Measurements from ENCODE around the gene GALNT17.

GALNT17 gene

DNA sequence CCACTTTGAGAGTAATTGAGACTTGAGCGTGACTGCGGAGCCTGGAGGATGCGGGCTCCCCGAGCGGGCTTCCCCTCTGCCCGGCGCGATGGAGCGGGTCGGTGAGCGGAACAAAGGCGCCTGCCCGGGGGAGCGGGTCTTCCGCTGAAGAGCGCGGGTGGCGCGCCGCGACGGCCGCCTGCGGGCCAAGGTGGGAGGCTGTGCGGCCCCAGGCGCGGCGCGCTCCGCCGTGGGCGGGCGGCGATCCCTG lies at the start of gene GALNT17:
Gene GALNT17 (plus strand): TSS at position 18 of the 250 bp plus-strand sequence.
- no peak for DNase-seq

DNA sequence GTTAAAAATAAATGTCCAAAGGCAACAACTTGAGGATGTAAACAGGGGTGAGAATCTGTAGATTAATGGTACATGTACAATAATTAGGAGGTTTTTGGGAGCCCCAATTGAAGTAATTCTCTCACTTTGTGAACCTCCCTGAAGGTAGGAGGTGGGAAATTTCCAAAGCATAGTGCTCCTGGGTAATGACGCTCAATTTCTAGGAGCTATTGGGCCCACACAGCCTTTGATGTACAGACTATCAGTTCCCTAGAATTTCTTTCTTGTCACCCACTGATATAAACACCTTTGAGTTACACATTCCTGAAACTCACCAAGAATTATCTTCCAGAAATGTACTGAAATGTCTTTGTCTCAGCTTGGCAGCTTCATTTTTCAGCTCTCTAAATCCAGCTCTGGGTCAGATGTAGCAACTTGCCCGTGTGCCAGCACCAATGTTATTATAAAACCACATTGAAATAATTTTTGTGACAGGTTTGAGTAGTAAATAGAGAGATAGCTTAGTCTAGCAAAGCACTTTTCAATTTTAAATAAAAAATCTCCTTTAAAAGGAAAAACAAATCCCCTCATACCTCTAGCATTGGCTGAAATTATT lies 36.6 kb upstream of the GALNT17 start:
- no peak for DNase-seq

DNA sequence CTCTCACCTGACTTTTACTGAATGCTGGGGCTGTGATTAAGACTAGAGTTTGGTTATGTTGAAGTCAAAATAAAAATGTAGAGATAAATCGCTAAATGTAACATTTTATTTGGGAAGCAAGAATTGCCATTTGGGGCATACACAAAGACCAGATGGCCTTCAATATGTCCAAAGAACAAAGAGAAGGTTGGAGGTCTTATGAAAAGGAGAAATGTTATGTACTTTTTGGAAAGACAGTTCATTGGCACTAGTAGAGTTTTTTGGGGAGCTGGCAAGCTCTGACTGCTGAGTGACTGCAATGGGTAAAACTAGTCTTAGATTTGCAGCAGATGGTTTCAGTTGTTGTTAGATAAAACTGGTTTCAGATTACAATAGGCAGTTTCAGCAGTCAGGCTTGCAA lies 35.6 kb upstream of the GALNT17 start:
- DNase-seq, result no peak

GRCh38 chr7:71106226-71106625 lies 25.7 kb upstream of the GALNT17 start:
- no peak for DNase-seq

GRCh38 chr7:71112436-71112835 lies 19.5 kb upstream of the GALNT17 start:
- DNase-seq, result no peak

DNA sequence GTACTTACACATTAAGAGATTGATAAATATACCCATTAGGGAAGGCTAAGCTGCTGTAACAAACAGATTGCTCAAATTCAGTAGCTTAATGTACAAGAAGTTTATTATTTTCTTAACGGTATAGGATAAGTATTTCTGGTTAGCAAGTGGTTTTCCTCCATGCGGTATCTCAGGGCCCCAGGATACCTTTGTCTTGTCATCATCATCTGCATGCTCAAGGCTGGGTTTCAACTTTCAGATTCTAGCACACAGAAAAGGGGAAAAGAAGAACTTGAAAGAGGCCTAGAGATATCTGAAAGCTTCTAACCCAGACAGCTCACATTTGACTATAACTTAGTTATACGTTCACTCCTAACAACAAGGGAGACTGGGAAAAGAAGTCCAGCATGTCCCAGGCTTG lies 11.8 kb upstream of the GALNT17 start:
- no peak for DNase-seq

- DNase-seq, result no peak
Measured at GRCh38 chr7:71129126-71129525, 2.8 kb upstream of the GALNT17 start.

DNA sequence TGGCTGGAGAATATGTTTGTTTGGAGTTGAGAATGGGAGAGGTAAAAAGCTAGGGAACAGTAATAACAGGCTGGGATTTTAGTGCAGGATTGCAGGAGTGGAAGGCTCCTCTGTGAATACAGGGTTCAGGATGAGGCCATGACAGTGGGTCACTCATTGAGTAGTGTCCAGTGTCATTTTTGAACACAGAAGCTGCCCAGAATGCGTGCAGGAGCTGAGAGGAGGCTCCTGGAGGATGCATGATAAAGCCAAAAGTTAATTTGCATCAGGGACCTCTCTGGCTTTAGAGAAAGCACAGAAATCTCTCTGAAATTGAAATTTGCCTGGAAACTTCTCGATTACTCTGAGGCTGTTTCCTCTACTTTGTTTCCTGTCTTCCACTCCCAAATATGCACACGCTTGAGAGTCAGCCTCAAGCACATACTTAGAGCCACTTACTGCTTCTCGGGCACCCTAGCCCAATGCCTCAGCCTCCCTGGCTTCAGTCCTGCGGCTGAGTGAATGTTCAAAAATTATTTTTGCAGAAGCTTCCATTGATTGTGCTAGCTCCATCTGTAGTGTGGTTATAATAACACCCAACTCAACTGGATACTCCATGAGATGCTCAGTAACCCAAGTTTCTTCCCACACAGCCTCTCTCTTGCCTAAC lies 1.8 kb upstream of the GALNT17 start:
- DNase-seq, result no peak

GRCh38 chr7:71131256-71132126 lies 453 bp upstream of the GALNT17 start:
- peak; percentile 12 for DNase-seq

GRCh38 chr7:71132377-71133231 lies 660 bp downstream of the GALNT17 start:
- no peak for DNase-seq

GRCh38 chr7:71133232-71133622 lies 1.3 kb downstream of the GALNT17 start:
- no peak for DNase-seq

GRCh38 chr7:71133856-71134255 lies 1.9 kb downstream of the GALNT17 start:
- DNase-seq, result no peak

GRCh38 chr7:71135116-71135515 lies 3.2 kb downstream of the GALNT17 start:
- DNase-seq, result no peak

DNA sequence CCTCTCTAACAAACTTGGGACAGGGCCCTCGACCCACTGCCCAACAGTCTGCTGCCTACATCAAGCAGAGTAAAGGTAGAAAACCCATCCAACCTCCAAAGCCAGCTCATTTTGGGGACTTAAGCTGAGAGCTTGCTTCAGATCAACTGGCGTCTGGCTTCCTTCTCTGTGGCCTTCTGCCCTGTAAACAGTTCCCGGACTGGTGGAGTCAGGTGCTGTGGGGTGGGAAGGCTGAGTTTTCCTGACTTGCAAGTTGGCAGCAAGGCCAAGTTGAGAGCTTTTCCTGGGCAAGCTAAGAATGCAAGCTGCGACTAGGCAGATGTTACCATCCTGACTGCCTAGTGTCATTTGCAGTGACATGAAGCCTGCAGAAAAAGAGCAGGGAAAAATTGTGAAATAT lies 3.7 kb downstream of the GALNT17 start:
- no peak for DNase-seq

- no peak for DNase-seq
Measured at GRCh38 chr7:71137479-71137878, 5.5 kb downstream of the GALNT17 start.

DNA sequence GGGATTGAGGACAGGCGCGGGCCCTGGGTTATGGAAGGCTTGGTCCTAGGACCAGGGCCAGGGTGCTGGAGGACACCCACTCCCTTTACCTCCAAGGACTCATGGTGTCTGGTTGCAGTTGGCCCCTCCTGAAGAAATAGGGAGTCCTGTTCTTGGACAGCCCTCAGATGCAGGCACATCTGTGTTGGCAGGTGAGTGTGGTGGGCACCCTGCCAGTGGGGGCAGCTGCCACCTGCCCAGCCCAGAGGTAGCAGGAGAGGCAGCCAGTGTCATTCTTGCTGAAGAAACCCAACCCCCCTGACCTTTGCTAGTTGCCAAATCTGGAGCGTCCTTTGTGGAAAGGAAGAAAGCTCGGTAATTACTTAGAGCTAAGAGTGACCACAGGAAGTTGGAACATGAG lies 8.3 kb downstream of the GALNT17 start:
- no peak for DNase-seq

GRCh38 chr7:71144963-71145362 lies 13.0 kb downstream of the GALNT17 start:
- no peak for DNase-seq

- no peak for DNase-seq
Measured at GRCh38 chr7:71145906-71146901, 14.3 kb downstream of the GALNT17 start.

- no peak for DNase-seq
Measured at GRCh38 chr7:71148098-71148497, 16.2 kb downstream of the GALNT17 start.

- no peak for DNase-seq
Measured at GRCh38 chr7:71155236-71155635, 23.3 kb downstream of the GALNT17 start.

GRCh38 chr7:71157757-71158156 lies 25.8 kb downstream of the GALNT17 start:
- no peak for DNase-seq

- DNase-seq, result no peak
Measured at GRCh38 chr7:71165708-71166107, 33.8 kb downstream of the GALNT17 start.
